HepG2 (cell line): ENCODE data around the gene NUP93. TPM values are rescaled to one million over a fixed set of nuclear protein-coding genes. Genes with fewer than 3 reads are reported as not detected.

Source experiments
- ARHGAP35 ChIP-seq: sonication (generic); formaldehyde crosslinking; IDR thresholded peaks from 2 replicates; pipeline ENCODE4 v1.9.0; 2022; ENCODE audit warnings: mild to moderate bottlenecking, inconsistent platforms, moderate library complexity, missing genetic modification reagents, borderline replicate concordance
- ATF7-NPFF ChIP-seq: sonication (generic); formaldehyde crosslinking; IDR thresholded peaks from 2 replicates; pipeline ENCODE4 v1.8.1; 2023; ENCODE audit warnings: mild to moderate bottlenecking, low read depth, missing genetic modification reagents, moderate library complexity
- HNF1B ChIP-seq: sonication (generic); formaldehyde crosslinking; IDR thresholded peaks from 2 replicates; pipeline ENCODE4 v1.5.1; 2020; ENCODE audit warnings: mild to moderate bottlenecking, moderate library complexity, missing genetic modification reagents
- HNRNPLL ChIP-seq: fragments of 200-400 bp; formaldehyde crosslinking; IDR thresholded peaks from 2 replicates; pipeline ENCODE4 v1.6.1; 2017; ENCODE audit warnings: mild to moderate bottlenecking, low read depth, low read length; ENCODE audit not compliant: poor library complexity, severe bottlenecking
- KAT8 ChIP-seq: IDR thresholded peaks from 2 replicates; pipeline ENCODE4 v1.6.1; 2016; ENCODE audit warnings: missing genetic modification reagents, missing compliant biosample characterization
- MYPOP ChIP-seq: sonication (generic); formaldehyde crosslinking; IDR thresholded peaks from 2 replicates; pipeline ENCODE4 v1.8.1; 2023; ENCODE audit warnings: mild to moderate bottlenecking, moderate library complexity, missing genetic modification reagents
- NCOR1 ChIP-seq: fragments of 200-600 bp; sonication (generic); IDR thresholded peaks from 2 replicates; pipeline ENCODE4 v1.7.0; 2017; ENCODE audit warnings: antibody characterized with exemption, low read length, borderline replicate concordance
- NFKBIZ ChIP-seq: IDR thresholded peaks from 2 replicates; pipeline ENCODE4 v1.6.1; 2018; ENCODE audit warnings: missing genetic modification reagents, missing compliant biosample characterization
- SNAPC4 ChIP-seq: sonication (generic); formaldehyde crosslinking; IDR thresholded peaks from 2 replicates; pipeline ENCODE4 v1.4.0; 2020; ENCODE audit warnings: mild to moderate bottlenecking, missing genetic modification reagents
- SOX13 ChIP-seq, 3 experiments: fragments of 450-650 bp in 1 of 3; sonication (generic) in 1 of 3; formaldehyde crosslinking in 1 of 3; IDR thresholded peaks in 2 of 3; conservative IDR thresholded peaks in 1 of 3; 2 replicates each; pipeline versions ENCODE4 v1.5.0 to v1.6.1; 2016 to 2020; ENCODE audit warnings: antibody characterized with exemption in 1 of 3, mild to moderate bottlenecking in 1 of 3, missing compliant biosample characterization in 1 of 3, missing genetic modification reagents in 1 of 3, moderate library complexity in 1 of 3
- TEAD3 ChIP-seq: optimal IDR thresholded peaks from 2 replicates; pipeline ENCODE3; 2016; ENCODE audit warnings: borderline replicate concordance
- ZFAT ChIP-seq: sonication (generic); formaldehyde crosslinking; conservative IDR thresholded peaks from 2 replicates; pipeline ENCODE4 v1.8.1; 2023; ENCODE audit warnings: missing genetic modification reagents, inconsistent platforms
- ZNF280D ChIP-seq: sonication (generic); formaldehyde crosslinking; IDR thresholded peaks from 2 replicates; pipeline ENCODE4 v1.5.1; 2020; ENCODE audit warnings: mild to moderate bottlenecking, missing genetic modification reagents
- ZNF337 ChIP-seq: sonication (generic); formaldehyde crosslinking; IDR thresholded peaks from 2 replicates; pipeline ENCODE4 v1.5.1; 2020; ENCODE audit warnings: missing genetic modification reagents, low read depth, mild to moderate bottlenecking, borderline replicate concordance
- ZNF468 ChIP-seq: sonication (generic); formaldehyde crosslinking; IDR thresholded peaks from 2 replicates; pipeline ENCODE4 v1.8.0; 2022; ENCODE audit warnings: mild to moderate bottlenecking, moderate library complexity, missing genetic modification reagents
- ZNF550 ChIP-seq: sonication (generic); formaldehyde crosslinking; IDR thresholded peaks from 2 replicates; pipeline ENCODE4 v1.4.0; 2020; ENCODE audit warnings: mild to moderate bottlenecking, missing genetic modification reagents, borderline replicate concordance
- polyA plus RNA-seq, 8 experiments: library from polyadenylated mRNA; depleted of rRNA in 3 of 8; stranded (reverse) in 7 of 8; unstranded in 1 of 8; fragments of >200 nt; fragmentation: Illumina TruSeq in 4 of 8; extraction: Trizol in 4 of 8; gene quantifications; 2 replicates each; pipeline versions ENCODE4 v1.2.1 to v1.2.3, GENCODE V29; 2011 to 2016; ENCODE audit warnings: low read depth in 4 of 8, missing spikeins in 1 of 8, mixed read lengths in 1 of 8; ENCODE audit not compliant: insufficient read depth in 1 of 8
- total RNA-seq, 5 experiments: library from RNA; depleted of rRNA; stranded (reverse); fragments of >200 nt; fragmentation: Illumina TruSeq; extraction: Trizol; gene quantifications; 2 replicates each; pipeline ENCODE4 v1.2.3, GENCODE V29; 2016; ENCODE audit warnings: low read depth in 1 of 5

Gene NUP93
- total and polyA plus RNA-seq, 2 of the 13 experiments (the other 11 are each of a cell fraction or from before 2014, with no cell fraction given) = 58.5 to 140 TPM

- TF ChIP-seq SNAPC4 = 0 out of 2 replicates have a peak, but pooled peaks have one; percentile 64
- peak; percentile 78 for TF ChIP-seq HNRNPLL
- peak; percentile 72 for TF ChIP-seq KAT8 (CRISPR knock-in tag)
- no peak for TF ChIP-seq ZNF468 (CRISPR knock-in tag)
- TF ChIP-seq ZNF550 (CRISPR knock-in tag) = no peak; the same call in 1 of the 2 replicates
- no peak for TF ChIP-seq NFKBIZ (CRISPR knock-in tag)
- TF ChIP-seq MYPOP (CRISPR knock-in tag) = peak; percentile 98
- TF ChIP-seq ATF7-NPFF (CRISPR knock-in tag) = peak; percentile 87
- peak; percentile 31; the same call in 1 of the 2 replicates for TF ChIP-seq NCOR1
- TF ChIP-seq ZFAT (CRISPR knock-in tag) = no peak
- TF ChIP-seq ARHGAP35 (CRISPR knock-in tag) = peak; percentile 64; the same call in 1 of the 2 replicates
- TF ChIP-seq ZNF337 (CRISPR knock-in tag) = no peak
- TF ChIP-seq TEAD3 (CRISPR knock-in tag) = peak; percentile 54
- TF ChIP-seq ZNF280D = no peak
- TF ChIP-seq HNF1B = peak; percentile 70; the same call in 1 of the 2 replicates
- TF ChIP-seq SOX13 (IDR thresholded peaks at IDR 0.05) = no peak
- peak in 1 of 2 experiments; percentile 27; a peak in 1 of 4 replicates for TF ChIP-seq SOX13 (CRISPR knock-in tag; conservative IDR thresholded peaks at IDR 0.05 in 1 of 2, IDR thresholded peaks at IDR 0.05 in 1 of 2)
Measured at GRCh38 chr16:56681939-56682702, 47.8 kb upstream of the NUP93 start, which contains the start of gene MT1X (continued).
